HG02885 (cell line): ENCODE results near the gene BBS9.

ENCODE experiments used
- ATAC-seq: cut with Tn5 transposase; IDR thresholded peaks from one replicate; pipeline ENCODE4 v1.9.1; 2021; ENCODE audit warnings: mild to moderate bottlenecking; ENCODE audit not compliant: unreplicated experiment, poor library complexity

The BBS9 gene

DNA sequence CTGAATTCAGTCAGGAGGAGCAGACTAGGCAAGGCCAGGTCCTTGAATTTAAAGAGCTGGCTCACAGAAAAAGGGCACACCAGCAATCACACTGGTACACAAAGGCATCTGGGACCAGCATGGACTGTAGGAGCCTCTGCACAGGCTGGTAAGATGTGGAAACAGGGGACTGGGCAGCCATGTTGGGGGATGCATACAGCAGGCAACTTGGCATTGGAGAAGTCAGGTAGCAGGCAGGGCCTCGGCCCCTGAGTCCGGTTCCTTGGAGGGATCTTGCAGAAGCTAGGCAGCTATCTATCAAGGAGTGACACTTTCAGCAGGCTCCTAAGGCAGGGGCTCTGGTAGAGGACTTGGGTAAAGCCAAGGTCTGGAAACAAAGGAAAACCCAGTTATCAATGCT lies 399.7 kb downstream of the BBS9 start:
- ATAC-seq, result no peak

DNA sequence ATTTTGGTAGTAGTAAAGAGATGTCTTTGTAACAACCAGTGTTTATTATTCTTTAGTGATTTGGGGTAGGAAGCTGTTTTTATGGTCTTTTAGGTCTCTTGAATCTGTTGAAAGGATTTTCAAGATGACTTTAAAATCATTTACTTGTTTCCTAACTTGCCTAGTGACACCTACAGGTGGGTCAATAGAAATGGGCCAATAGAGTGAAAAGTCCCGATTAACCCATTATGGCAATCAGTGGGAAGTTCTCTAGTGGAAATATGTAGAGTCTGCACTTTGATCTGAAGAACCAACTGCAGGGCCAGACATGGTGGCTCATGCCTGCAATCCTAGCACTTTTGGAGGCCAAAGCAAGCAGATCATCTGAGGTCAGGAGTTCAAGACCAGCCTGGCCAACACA lies 401.3 kb downstream of the BBS9 start:
- ATAC-seq, result no peak

DNA sequence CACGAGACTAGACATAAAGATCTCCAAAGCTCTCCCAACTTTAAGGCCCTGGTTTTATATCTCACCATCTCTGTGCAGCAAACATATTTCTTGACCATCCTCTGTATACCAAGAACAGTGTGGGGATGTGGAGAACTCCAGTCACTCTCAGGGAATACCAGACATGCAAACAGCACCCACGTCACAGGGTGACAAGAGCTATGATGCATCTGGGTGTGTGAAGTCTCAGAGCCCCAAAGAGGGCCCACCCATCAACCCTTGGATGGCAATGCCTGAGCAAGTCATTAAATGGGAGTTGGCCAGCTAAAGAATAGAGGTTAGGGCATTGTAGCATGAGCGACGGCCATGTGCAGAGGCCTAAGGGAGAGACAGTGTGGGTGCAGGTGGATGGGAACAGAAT lies 402.5 kb downstream of the BBS9 start:
- no peak for ATAC-seq

DNA sequence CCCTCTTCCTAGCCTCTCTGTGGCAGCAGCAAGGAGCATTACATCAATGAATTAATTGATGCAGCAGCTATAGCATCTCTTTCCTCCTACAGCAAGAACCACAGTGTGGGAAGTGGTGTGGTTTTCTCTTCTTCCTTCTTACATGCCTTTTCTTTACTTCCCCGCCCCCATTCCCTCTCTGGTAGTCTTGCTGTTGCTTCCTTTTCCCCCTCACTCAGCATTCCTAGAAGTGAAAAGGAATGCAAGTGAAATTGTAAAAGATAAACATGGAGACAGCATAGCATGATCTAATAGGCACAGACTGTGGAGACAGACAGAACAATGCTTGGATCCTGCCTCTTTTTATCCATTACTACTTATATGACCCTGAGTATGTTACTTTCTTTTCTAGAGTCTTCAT lies 405.5 kb downstream of the BBS9 start:
- no peak for ATAC-seq

DNA sequence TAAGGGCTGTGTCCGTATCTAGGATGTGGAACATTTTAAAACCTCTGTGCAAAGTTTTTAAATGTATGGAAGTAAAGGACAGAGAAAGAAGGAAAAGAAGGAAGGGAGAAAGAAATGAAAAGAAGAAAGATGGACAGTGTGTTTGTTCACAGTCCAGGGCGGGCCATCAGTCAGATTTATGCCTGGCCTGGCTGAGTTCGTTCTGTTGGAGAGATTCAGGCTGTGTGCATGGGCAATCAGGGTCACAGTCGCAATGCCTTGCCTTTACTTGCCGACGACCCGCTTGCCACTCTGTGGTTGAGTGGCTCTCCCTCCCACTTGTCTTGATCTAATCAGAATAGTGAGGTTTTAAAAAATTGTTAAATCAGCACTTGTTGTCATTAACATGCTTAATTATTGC lies 406.6 kb downstream of the BBS9 start:
- no peak for ATAC-seq

DNA sequence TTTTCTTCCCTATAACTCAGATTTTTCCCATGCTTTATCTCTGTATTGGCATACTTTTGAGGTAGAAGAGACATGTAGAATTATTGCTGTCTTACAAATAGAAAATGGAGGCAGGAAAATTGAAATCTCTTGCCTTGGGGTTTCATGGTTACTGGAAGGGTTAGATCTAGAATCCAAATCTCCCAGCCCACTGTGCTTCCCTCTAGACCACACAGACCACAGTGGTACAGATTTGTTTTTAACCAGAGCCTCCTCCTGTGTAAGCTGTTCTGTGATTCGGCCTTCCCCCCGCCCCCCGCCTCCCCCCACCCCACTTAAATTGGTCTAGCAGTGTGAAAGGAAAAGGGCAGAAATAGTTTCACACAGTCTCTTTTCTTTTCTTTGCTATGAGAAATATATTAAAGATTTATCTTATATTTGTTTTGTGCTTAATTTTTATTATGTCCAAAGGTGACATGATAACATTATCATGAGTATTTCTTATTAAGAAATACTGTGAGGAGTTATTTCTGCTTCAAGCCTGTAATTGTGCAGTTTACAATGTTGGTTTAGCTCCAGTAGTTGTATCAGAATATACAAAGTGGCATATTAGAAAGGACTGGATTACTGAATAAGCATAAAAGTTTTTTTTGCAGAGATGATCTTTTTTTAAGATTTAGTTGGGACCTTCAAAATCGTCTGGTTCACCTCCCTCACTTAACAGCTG lies 407.2 kb downstream of the BBS9 start:
- ATAC-seq, result no peak

DNA sequence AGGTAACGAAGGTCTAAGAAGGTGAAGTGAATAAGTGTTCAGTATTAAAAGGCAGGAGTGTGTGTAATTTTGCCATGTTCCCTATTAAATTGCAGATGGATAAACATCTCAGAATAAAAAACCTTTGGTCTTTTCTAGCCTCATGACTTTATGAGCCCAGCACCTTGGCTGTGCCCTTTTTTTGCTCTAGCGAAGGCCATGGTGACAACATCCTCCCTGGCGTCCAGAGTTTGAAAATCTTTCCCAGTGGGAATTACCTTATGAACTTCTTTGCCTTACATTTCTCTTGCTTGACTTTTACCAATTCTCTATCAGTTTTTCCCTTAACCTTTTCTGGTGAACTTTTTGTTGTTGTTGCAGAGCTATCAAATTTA lies 407.7 kb downstream of the BBS9 start:
- ATAC-seq, result no peak

DNA sequence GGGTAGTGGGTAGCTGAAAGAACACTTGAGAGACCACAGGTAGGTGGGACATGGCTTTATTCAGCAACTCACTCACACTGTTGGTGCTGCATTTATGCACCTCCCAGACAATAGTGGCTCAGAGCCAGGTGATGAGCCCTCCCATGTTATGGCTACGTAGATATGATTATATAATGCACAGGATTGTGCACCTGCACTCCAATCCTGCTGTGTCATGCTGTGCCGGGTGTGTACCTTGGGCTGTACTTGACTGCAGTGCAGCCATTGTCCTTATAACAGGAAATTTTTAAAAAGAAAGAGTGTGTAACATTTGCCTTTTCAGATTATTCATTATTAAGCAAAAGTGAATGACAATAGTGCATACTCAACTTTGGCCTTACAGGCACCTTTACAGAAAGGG lies 409.8 kb downstream of the BBS9 start:
- no peak for ATAC-seq

DNA sequence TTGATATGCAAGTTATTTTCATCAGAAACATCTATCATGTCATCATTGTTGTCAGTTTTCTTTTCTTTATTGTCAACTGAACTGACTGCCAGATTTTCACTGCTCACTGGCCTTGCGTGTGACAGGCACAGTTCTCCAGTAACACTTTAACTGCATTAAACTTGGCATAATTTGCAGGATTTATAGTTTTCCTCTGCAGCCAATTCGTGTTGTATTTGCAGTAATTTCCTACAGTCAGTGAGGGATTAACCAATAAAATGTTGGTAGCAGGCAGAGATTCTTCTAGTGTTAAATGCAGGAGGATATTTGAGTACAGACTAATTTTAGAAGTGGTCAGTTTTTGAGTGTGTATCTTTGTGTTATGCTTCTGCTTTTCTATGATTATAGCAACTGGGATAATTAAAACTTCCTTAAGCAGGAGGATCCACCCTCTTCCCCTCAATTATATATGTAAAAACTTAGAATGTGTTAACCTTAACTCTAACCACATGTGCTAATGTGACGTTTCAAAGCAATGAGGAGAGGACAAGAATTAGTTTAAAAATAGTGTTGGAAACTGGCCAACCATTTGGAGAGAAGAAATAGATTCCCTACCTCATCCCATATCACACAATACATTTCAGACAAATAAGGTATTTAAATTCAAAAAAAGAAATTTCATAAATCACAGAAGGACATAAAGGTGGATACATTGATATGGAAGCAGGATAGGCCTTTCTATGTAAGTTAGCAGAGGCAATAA lies 410.5 kb downstream of the BBS9 start:
- no peak for ATAC-seq

DNA sequence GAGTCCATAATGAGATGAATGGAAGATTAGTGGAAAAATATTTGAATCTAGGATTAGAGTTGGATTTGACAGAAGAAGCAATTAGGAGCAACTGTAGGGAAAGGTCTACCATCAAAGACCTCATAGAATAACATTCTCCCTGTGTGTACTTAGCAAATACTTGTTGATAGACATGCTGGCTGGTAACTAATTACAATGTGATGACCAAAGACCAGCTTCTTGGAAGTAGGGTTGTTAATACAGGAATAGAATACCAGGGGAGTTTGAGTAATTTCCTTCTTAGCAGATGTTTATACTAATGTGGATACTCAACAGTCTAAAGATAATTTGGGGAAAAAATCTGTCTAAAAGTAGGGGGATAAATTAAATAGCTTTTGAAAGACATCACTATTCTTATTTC lies 418.5 kb downstream of the BBS9 start:
- ATAC-seq, result no peak

DNA sequence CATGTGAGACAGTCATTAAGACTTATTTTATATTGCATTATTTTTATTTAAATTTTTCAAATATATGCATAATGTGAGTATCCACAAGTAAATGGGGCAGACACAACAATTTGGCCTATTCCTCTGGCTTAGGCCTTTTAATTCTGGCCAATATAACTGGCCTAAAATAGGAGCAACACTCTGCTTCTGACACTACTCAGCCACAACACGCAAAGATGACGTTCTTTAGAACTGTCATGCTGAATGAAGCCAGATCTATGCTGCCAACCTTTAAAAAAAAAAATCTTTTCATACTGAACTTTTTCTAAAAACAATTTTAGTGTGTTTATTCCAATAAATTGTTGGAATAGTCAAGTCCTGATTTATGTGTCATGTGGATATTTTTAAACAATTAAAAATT lies 421.0 kb downstream of the BBS9 start:
- ATAC-seq, result no peak

DNA sequence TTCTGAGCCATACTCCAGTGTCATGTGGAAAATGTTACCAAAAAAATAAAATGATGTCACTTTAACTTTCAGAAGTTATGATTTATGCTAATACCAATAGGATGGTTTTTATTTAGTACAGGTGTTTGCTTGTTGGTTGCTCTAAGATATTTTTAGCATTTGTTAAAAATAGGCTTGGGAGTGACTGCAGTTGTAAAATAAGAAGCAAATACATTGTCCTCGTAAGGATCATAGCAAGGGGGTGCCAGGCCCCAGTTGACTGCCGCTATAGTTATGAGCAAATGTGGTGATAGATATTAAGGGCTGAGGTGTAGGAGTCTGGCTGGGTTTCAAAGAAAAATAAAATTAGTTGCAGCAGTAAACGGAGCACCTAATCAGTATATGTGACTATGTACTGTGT lies 421.6 kb downstream of the BBS9 start:
- no peak for ATAC-seq

DNA sequence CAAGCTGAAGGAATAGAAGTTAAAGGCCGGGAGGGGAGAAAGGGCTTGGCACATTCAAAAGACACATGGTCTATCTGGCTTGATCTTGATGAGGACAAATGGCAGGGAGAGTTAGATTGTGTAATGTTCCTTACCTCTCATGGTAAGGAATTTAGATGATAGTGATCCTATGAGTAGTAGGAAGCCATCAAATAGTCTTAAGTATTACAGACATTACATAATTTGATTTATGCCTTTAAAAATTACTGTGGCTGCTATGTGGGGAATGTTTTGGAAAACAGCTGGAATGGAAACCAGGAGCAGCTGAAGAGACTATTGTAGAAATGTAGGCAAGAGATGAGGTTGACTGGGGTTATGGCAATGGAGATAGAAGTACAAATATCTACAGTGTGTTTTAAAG lies 424.7 kb downstream of the BBS9 start:
- ATAC-seq, result no peak

DNA sequence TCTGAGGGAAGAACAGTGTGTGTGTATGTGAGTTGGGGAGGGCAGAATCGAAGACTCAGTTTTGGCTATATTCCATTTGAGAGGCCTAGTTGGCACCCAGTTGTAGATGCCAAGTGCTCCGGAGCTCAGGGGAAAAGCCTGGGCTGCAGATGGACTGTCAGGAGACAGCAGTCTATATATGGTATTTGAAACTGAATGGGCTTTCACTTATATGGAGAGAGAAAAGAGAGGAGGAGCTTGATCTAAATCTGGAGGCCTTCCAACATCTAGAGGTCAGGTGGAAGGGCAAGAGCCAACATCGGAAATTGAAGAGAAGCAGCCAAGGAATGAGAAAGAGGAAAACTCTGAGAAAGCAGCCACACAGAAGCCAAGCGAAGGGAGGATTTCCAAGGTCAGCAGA lies 425.2 kb downstream of the BBS9 start:
- no peak for ATAC-seq

DNA sequence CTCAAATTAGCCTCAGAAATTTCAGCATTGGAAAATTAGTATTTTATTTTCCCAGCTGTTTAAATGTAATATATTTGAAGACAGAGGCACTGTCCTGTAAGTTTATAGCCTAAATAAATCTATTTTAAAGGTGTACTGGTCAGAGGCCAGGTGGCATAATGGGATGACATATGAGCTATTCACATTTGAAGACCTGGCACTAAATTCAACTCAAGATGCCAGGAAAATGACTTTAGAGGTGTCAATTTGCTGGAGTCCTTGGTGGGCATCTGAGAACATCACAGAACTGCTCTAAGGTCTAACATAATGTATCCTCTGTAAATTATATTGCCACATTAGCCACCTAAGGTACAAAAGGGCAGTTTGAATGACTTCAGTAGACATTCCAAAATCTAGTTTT lies 427.1 kb downstream of the BBS9 start:
- no peak for ATAC-seq

DNA sequence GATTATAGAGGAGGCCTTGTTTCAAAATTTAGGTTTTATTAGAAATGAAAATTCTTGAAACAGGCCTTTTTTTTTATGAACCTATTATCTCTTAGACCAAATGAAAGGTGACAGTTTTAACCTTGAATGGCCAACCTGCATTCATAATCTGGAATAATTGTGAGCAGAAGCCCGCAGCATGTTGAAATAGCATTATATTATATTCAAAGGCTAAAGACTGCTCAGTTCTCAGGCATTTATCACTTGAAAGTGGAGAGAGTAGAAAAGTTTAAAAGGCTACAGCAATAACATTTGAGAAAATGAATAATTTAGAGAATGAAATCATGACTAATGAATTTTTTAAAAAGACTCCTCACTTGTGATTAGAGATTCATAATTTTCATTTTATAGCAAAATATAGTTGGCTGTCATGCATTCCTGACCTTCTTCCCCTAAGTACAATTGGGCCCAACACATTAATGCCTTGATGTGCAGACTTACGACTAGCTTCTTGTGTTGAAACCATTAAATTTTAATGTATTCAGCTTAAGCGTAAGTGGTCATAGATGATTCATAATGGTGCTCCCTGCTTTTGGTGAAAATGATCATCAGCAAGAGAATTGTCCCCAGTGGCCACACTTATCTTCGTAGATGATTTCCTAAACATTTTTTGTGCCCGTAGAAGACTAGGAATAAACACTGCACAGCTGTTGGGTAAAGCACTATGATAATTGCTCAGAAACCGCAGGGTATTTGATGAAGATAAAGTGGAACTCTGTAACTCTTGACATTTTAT lies 429.4 kb downstream of the BBS9 start:
- no peak for ATAC-seq

DNA sequence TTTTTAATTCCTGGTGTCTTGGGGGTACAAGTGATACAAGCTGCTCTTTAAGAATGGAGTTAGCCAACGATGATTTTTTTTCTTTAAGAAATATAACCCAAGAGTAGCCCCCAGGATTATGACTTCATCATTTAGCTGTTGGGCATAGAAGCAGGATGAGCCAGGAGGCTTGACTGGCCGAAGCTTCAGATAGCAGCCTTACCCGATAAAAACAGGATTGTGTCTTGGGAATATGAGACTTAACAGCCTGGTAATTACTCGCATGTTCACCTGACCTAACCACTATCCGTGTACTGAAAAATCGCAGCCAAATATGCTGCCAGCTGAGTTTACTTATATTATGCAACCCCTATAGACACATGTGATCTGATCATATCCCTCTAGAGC lies 430.0 kb downstream of the BBS9 start:
- ATAC-seq, result no peak

DNA sequence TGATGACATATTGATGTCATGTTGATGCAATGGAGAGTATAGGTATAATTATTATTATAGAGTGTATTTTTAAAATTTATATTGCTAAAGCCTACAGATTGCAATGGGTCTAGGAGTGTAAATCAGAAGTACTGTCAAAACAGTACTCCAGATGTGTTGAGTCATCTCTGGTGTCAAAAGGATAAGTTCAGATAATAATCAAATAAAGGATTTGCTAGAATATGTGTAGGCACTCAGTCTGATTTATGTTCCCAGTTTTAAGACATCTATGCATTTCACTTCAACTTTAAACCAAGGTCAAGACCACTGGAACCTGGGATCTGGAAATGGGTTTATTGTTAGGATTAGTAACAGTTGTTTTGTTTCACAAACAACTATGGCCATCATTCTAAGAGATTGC lies 433.6 kb downstream of the BBS9 start:
- ATAC-seq, result no peak

DNA sequence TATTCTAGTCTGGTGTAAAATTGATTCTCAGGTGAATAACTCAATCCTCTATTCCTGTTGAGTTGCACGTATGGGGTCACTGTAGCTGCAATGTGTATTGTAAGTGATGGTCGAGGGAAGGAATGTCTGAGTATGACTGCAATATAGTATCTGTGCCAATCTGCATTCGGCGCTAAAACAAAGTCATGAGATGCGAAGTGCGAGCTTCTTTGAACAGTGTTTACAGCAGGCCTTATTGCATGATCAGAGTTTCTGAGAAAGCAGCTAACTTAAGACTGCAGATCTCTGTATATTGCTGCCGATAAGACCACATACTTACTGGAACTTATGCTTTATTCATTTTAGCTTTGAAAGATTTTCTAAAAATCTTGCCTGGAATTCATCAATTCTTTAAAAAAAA lies 434.3 kb downstream of the BBS9 start:
- ATAC-seq, result no peak

DNA sequence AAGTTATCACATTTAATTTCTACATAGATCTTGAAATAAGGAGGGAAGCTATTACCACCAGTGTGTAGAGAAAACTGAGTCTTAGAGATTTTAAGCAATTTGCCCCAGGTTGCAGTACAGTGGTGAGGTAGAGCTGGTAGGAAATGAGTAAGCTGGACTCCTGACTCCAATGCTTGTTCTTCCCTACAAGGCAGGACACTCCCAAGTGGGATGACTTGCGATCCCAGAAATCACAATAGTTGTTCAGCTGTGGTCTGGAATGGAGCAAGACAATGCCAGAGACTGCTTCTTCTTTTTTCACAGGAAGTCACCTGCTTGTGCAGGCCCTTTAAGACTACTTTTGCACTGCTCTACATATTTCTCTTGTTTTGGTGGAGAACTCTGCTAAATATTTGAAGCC lies 448.8 kb downstream of the BBS9 start:
- no peak for ATAC-seq

DNA sequence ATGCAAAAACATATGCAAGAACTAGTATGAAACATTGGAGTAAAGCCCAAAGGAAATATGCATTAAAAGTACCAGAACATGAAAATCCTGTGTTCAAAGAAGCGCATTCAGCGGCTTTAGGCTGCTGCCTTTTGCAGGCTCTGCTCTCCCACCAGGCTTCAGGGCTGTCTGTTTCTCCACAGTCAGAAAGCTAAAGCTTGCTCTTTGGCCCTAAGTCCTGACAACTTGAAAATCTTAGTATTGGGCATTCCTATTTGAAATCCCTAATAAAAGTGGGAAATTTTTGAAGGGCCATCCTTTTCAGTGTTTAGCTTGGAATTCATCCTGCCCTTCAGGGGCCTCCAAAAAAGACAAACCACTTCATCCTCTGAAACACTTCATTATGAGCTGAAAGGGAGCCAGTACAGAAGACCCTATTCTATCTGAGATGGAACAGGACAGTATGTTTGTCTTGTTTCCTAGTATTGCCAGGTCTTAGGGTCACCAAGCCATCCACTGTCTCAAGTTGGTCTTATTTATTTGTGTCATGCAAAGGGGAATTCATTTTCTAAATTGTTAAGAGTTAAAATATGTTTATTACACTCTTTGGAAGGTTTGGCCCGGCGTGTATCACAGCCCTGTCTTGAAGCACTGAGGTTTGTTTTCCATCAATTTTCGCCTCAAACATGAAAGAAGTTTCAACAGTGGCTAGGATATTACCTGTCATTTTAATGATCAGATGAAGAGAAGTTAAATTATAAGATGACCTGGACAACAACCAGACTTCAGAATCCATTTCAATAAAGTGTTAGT lies 449.7 kb downstream of the BBS9 start:
- ATAC-seq, result no peak
